Fibroblast of mammary gland (primary cell): Measurements from ENCODE around the gene ARHGAP44.

Experiments
- DNase-seq: peaks from one replicate; pipeline ENCODE4 v3.0.0-alpha.2; 2010; ENCODE audit warnings: low read depth
- H3K4me3 ChIP-seq: 2 replicates; pipeline ENCODE4 v1.5.1; 2011; ENCODE audit warnings: low read depth, mild to moderate bottlenecking, low read length, moderate library complexity; ENCODE audit not compliant: control insufficient read depth
- CTCF ChIP-seq: conservative IDR thresholded peaks from 2 replicates; pipeline ENCODE4 v1.5.1; 2011; ENCODE audit warnings: low read depth, low read length, inconsistent platforms; ENCODE audit not compliant: control insufficient read depth, insufficient read depth

The ARHGAP44 gene

GRCh38 chr17:12790249-12791106 lies 1.2 kb downstream of the ARHGAP44 start:
- peak overlapping the region; percentile 55 for H3K4me3 ChIP-seq
- no peak for TF ChIP-seq CTCF
- no peak for DNase-seq

GRCh38 chr17:12794919-12795532 lies 5.7 kb downstream of the ARHGAP44 start:
- H3K4me3 ChIP-seq = no peak overlapping the region
- DNase-seq = no peak
- no peak for TF ChIP-seq CTCF

- no peak for TF ChIP-seq CTCF
- no peak for DNase-seq
- no peak overlapping the region for H3K4me3 ChIP-seq
Measured at GRCh38 chr17:12800855-12801365, 11.6 kb downstream of the ARHGAP44 start.

GRCh38 chr17:12806630-12807029 lies 17.3 kb downstream of the ARHGAP44 start:
- no peak overlapping the region for H3K4me3 ChIP-seq
- TF ChIP-seq CTCF = no peak
- no peak for DNase-seq

- no peak for TF ChIP-seq CTCF
- H3K4me3 ChIP-seq = no peak overlapping the region
- no peak for DNase-seq
Measured at GRCh38 chr17:12808723-12809122, 19.4 kb downstream of the ARHGAP44 start.

GRCh38 chr17:12812877-12813276 lies 23.6 kb downstream of the ARHGAP44 start:
- no peak for TF ChIP-seq CTCF

More at GRCh38 chr17:12812877-12813276, 23.6 kb downstream of the ARHGAP44 start:
- no peak overlapping the region for H3K4me3 ChIP-seq
- peak; percentile 10 for DNase-seq
